ENCODE measurements around the gene BBX. TPM values are rescaled to one million over a fixed set of nuclear protein-coding genes. Genes with fewer than 3 reads are reported as not detected.
A peak's percentile ranks its signal among the peaks of the same experiment; 100 is the strongest.

BBX gene
- total RNA-seq, 1 experiment from 2014 or later, result 45.0 TPM

GRCh38 chr3:107578523-107578922 is 55.8 kb downstream of the BBX start (continued):
- TF ChIP-seq PRDM15 (CRISPR knock-in tag; IDR thresholded peaks at IDR 0.05) (no peak), GRHL2 (CRISPR knock-in tag; IDR thresholded peaks at IDR 0.05; ENCODE audit: insufficient replicate concordance, severe bottlenecking) (no peak)

GRCh38 chr3:107579371-107579770 is 56.6 kb downstream of the BBX start:
- Mint-ChIP-seq H3K9me3 (no peaks in the 10 kb centered on the region), H3K4me3 (no peak overlapping the region), H3K27me3 (ENCODE audit: low read depth) (no peaks in the 10 kb centered on the region), H3K36me3 (no peaks in the 10 kb centered on the region), H3K4me1 (peaks cover 39% of the 10 kb centered on the region), H3K27ac (peak overlapping the region; percentile 46)
- TF ChIP-seq NR1H2 (CRISPR knock-in tag; IDR thresholded peaks at IDR 0.05), result no peak
- TF ChIP-seq ATF1 (CRISPR knock-in tag; IDR thresholded peaks at IDR 0.05), result no peak
- no peak for TF ChIP-seq E2F1 (CRISPR knock-in tag; IDR thresholded peaks at IDR 0.05)
- TF ChIP-seq ZNF317 (CRISPR knock-in tag; IDR thresholded peaks at IDR 0.05; ENCODE audit: borderline replicate concordance, low read depth), result no peak
- TF ChIP-seq ZNF671 (CRISPR knock-in tag; IDR thresholded peaks at IDR 0.05), result no peak
- TF ChIP-seq ATF2 (CRISPR knock-in tag; IDR thresholded peaks at IDR 0.05; ENCODE audit: borderline replicate concordance, low read depth), result no peak
- no peak for TF ChIP-seq KAT7 (CRISPR knock-in tag; IDR thresholded peaks at IDR 0.05; ENCODE audit: borderline replicate concordance)
- TF ChIP-seq ELF4 (CRISPR knock-in tag; IDR thresholded peaks at IDR 0.05; ENCODE audit: low read depth), result no peak
- TF ChIP-seq, protein P1, sequence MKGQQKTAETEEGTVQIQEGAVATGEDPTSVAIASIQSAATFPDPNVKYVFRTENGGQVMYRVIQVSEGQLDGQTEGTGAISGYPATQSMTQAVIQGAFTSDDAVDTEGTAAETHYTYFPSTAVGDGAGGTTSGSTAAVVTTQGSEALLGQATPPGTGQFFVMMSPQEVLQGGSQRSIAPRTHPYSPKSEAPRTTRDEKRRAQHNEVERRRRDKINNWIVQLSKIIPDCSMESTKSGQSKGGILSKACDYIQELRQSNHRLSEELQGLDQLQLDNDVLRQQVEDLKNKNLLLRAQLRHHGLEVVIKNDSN (CRISPR knock-in tag; IDR thresholded peaks at IDR 0.05), result no peak
- no peak for TF ChIP-seq FOXK1 (CRISPR knock-in tag; IDR thresholded peaks at IDR 0.05)
- TF ChIP-seq NFATC4 (CRISPR knock-in tag; IDR thresholded peaks at IDR 0.05), result no peak
- no peak for TF ChIP-seq CTCF (IDR thresholded peaks at IDR 0.05)
- TF ChIP-seq, protein P2, sequence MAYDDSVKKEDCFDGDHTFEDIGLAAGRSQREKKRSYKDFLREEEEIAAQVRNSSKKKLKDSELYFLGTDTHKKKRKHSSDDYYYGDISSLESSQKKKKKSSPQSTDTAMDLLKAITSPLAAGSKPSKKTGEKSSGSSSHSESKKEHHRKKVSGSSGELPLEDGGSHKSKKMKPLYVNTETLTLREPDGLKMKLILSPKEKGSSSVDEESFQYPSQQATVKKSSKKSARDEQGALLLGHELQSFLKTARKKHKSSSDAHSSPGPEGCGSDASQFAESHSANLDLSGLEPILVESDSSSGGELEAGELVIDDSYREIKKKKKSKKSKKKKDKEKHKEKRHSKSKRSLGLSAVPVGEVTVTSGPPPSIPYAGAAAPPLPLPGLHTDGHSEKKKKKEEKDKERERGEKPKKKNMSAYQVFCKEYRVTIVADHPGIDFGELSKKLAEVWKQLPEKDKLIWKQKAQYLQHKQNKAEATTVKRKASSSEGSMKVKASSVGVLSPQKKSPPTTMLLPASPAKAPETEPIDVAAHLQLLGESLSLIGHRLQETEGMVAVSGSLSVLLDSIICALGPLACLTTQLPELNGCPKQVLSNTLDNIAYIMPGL (CRISPR knock-in tag; IDR thresholded peaks at IDR 0.05), result no peak
- TF ChIP-seq, protein P3, sequence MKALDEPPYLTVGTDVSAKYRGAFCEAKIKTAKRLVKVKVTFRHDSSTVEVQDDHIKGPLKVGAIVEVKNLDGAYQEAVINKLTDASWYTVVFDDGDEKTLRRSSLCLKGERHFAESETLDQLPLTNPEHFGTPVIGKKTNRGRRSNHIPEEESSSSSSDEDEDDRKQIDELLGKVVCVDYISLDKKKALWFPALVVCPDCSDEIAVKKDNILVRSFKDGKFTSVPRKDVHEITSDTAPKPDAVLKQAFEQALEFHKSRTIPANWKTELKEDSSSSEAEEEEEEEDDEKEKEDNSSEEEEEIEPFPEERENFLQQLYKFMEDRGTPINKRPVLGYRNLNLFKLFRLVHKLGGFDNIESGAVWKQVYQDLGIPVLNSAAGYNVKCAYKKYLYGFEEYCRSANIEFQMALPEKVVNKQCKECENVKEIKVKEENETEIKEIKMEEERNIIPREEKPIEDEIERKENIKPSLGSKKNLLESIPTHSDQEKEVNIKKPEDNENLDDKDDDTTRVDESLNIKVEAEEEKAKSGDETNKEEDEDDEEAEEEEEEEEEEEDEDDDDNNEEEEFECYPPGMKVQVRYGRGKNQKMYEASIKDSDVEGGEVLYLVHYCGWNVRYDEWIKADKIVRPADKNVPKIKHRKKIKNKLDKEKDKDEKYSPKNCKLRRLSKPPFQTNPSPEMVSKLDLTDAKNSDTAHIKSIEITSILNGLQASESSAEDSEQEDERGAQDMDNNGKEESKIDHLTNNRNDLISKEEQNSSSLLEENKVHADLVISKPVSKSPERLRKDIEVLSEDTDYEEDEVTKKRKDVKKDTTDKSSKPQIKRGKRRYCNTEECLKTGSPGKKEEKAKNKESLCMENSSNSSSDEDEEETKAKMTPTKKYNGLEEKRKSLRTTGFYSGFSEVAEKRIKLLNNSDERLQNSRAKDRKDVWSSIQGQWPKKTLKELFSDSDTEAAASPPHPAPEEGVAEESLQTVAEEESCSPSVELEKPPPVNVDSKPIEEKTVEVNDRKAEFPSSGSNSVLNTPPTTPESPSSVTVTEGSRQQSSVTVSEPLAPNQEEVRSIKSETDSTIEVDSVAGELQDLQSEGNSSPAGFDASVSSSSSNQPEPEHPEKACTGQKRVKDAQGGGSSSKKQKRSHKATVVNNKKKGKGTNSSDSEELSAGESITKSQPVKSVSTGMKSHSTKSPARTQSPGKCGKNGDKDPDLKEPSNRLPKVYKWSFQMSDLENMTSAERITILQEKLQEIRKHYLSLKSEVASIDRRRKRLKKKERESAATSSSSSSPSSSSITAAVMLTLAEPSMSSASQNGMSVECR (CRISPR knock-in tag; IDR thresholded peaks at IDR 0.05; ENCODE audit: borderline replicate concordance), result no peak
- ATAC-seq (peak; percentile 50), DNase-seq (ENCODE audit: low spot score) (no peak)
- ChIA-PET POLR2A (interaction anchor here (0.5 kb wide), 1 partner anchor 606 kb away, joined by 4 read pairs; no protein-coding TSS in a partner anchor), CTCF (interaction anchor here (0.9 to 2.2 kb wide), 6 partner anchors 17 to 162 kb away, joined by 3 to 20 read pairs (median 8); no protein-coding TSS in a partner anchor)

Data from WTC11 (cell line).